Pancreas (tissue), 10 donors: ENCODE measurements around the gene NPC1L1. TPM values are rescaled to one million over a fixed set of nuclear protein-coding genes. Genes with fewer than 3 reads are reported as not detected.

Experiments
- ATAC-seq, 4 donors: fragments of 200-7000 bp; cut with Tn5 transposase; one replicate each; pipeline versions ENCODE4 v1.8.0 to v1.9.1; 2020; ENCODE audit warnings: mild to moderate bottlenecking in 4 of 4, moderate library complexity in 4 of 4
- DNase-seq, 6 donors: peaks; one replicate each; pipeline ENCODE4 v3.0.0-alpha.2; 2020
- FAIRE-seq: peaks from 2 replicates; lab custom pipeline; 2012; peaks lifted over from hg19 to GRCh38; lab: Jason Lieb, UNC
- H3K27ac ChIP-seq, 4 donors: fragments of 200-600 bp; sonication (generic); 1 replicate in 3 of 4; 2 replicates in 1 of 4; pipeline versions ENCODE4 v1.5.0 to v1.8.0; 2020
- H3K27me3 ChIP-seq, 4 donors: fragments of 200-600 bp; one replicate each; pipeline ENCODE4 v1.8.0; 2021
- H3K36me3 ChIP-seq, 3 donors: fragments of 200-600 bp; sonication (generic) in 1 of 3; one replicate each; pipeline versions ENCODE4 v1.5.0 to v1.8.0; 2020 to 2021
- H3K4me1 ChIP-seq, 3 donors: fragments of 200-600 bp; one replicate each; pipeline ENCODE4 v1.8.0; 2021
- H3K4me3 ChIP-seq, 4 donors: fragments of 200-600 bp; sonication (generic) in 2 of 4; one replicate each; pipeline versions ENCODE4 v1.5.0 to v1.8.0; 2020 to 2021
- H3K9me3 ChIP-seq, 4 donors: fragments of 200-600 bp; one replicate each; pipeline ENCODE4 v1.8.0; 2021
- WGBS, 2 donors: extraction: QIAGEN DNeasy Blood & Tissue Kit; methylation state at CpG; one replicate each; pipeline ENCODE4 v1.1.7; 2013; 5-methylcytosine and 5-hydroxymethylcytosine counted together
- intact Hi-C, 3 donors: fragments of 100-400 bp; cut with DNase I; formaldehyde crosslinking; loops; one replicate each; pipeline versions ENCODE4 v1.11.1 to v1.14.2; 2022
- polyA plus RNA-seq, 2 donors: library from polyadenylated mRNA; stranded (reverse); fragments of 200-250 nt; gene quantifications; one replicate each; pipeline ENCODE4 v1.2.3, GENCODE V29; 2013
- total RNA-seq, 6 donors: library from RNA; stranded (reverse); fragmentation: NEBNext Ultra II Directional in 4 of 6; extraction: Animal tissue kit (Norgen Biotek cat#: 25700) in 4 of 6; gene quantifications; one replicate each; pipeline versions ENCODE4 v1.2.1 to v1.2.4, GENCODE V29; 2021 to 2023
- TF ChIP-seq, protein P1 (sequence below), 4 donors: fragments of 200-600 bp; sonication (generic) in 3 of 4; IDR thresholded peaks; one replicate each; pipeline versions ENCODE4 v1.5.0 to v1.8.0; 2021; ENCODE audit warnings: antibody characterized with exemption in 4 of 4
- donor health status: healthy with polysubstance abuse.
- donor health status: DM: no; HTN: no; CAD: no; lungs with moderate emphysema.
- donor health status: DM: no; HTN: no; CAD: no.
- donor health status: control.
- donor health status: control.
- donor health status: Bipolar disorder and iron deficiency.
- donor health status: DM: yes; HTN: yes; CAD: no.
- donor health status: DM: no; HTN: no; CAD: no.
- donor health status: DM: no; HTN: no; CAD: no.
- donor health status: DM: yes; HTN: yes; CAD: no.

The NPC1L1 gene
- total and polyA plus RNA-seq, 8 donors = 0.20 to 3.4 (median 0.62) TPM

DNA sequence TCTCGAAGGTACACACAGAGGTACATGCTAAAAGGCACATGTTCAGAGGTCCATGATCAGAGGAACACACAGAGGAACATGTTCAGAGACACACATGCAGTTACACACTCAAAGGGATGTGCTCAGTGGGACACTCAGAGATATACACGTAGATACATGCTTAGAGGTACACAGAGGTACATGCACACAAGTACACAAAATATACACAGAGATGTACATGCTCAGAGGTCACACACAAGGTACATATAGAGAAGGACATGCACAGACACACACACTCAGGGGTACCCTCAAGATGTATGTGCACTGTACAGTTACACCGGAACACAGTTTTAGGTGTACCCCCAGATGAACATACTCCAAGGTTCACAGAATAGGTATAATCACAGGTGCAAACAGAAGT, 18.8 kb downstream of the NPC1L1 start:
- DNase-seq (no peak), ATAC-seq (no peak), FAIRE-seq (no peak)
- Histone ChIP-seq H3K36me3 (no peaks in the 10 kb centered on the region), H3K4me1 (no peaks in the 10 kb centered on the region), H3K27me3 (no peaks in the 10 kb centered on the region), H3K4me3 (no peak overlapping the region), H3K27ac (no peak overlapping the region), H3K9me3 (no peaks in the 10 kb centered on the region)
- 77 to 86% methylated on average over 3 of the region's 3 CpGs for WGBS, 2 donors
- intact Hi-C loops = no loop called here
- TF ChIP-seq, protein P1, sequence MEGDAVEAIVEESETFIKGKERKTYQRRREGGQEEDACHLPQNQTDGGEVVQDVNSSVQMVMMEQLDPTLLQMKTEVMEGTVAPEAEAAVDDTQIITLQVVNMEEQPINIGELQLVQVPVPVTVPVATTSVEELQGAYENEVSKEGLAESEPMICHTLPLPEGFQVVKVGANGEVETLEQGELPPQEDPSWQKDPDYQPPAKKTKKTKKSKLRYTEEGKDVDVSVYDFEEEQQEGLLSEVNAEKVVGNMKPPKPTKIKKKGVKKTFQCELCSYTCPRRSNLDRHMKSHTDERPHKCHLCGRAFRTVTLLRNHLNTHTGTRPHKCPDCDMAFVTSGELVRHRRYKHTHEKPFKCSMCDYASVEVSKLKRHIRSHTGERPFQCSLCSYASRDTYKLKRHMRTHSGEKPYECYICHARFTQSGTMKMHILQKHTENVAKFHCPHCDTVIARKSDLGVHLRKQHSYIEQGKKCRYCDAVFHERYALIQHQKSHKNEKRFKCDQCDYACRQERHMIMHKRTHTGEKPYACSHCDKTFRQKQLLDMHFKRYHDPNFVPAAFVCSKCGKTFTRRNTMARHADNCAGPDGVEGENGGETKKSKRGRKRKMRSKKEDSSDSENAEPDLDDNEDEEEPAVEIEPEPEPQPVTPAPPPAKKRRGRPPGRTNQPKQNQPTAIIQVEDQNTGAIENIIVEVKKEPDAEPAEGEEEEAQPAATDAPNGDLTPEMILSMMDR (IDR thresholded peaks at IDR 0.05) = no peak

DNA sequence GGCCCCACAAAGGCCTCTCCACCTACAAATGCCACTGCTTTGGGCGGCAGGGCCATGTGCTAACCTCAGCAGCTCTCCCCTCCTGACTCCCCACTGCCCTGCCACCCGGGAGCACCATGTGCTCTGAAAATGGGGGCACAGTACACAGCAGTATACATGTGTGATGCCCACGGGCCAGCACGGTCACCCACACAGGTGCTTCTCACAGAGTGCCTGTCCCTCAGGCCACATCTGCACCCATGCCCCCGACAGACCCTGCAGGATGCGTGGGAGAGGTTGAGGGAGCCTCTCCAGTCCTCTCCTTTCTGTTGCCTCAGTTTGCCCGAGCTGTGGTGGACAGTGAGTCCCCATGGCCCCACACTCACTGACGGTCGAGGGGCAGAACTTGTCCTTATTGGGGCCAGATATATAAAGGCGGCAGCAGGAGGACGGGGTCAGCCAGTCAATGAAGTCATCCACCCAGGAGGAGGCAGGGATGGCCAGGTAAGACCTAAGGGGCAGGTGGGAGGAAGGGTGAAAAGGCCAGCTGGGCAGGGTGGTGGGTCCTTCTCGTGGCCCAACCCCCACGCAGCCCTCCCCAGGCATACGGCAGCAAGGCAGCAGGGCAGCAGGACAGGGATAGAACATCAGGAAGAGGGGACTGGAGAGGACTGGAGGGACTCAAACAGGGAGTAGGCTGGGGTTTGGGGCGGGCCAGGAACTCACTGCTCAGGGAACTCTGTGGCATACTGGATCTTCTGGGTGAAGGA, 19.6 kb downstream of the NPC1L1 start:
- intact Hi-C loops = no loop called here
- WGBS, 2 donors = 68 to 71% methylated on average over 14 to 15 of the region's 15 CpGs
- no peak overlapping the region for H3K4me3 ChIP-seq
- FAIRE-seq (no peak), ATAC-seq (no peak), DNase-seq (peak in 1 of 6 donors; percentile 41)
- no peaks in the 10 kb centered on the region for H3K9me3 ChIP-seq
- TF ChIP-seq, protein P1 (IDR thresholded peaks at IDR 0.05) = no peak
- no peaks in the 10 kb centered on the region for H3K4me1 ChIP-seq
- H3K36me3 ChIP-seq = no peaks in the 10 kb centered on the region
- no peaks in the 10 kb centered on the region for H3K27me3 ChIP-seq
- no peak overlapping the region for H3K27ac ChIP-seq

DNA sequence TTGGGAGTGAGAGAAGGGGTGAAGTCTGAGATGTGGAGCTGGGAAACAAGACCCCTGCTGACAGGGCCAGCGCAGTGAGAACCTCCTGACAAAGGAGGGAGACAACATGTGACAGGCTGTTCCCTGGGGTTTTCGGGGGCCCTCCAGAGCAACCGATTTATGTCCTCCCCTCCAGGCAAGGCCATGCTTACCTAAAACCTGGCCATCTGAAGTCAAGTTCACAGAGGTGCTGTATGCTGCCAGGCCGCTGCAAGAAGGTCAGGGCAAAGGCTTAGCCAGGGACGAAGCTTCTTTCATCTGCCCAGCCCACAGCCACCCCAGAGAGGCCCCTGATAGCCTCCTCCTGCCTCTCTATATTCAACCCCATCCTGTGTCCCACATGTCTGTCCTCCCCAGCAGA, 20.6 kb downstream of the NPC1L1 start:
- TF ChIP-seq, protein P1 (IDR thresholded peaks at IDR 0.05) = no peak
- H3K36me3 ChIP-seq = no peaks in the 10 kb centered on the region
- no peaks in the 10 kb centered on the region for H3K9me3 ChIP-seq
- no peaks in the 10 kb centered on the region for H3K4me1 ChIP-seq
- no peak overlapping the region for H3K27ac ChIP-seq
- DNase-seq (no peak), ATAC-seq (no peak), FAIRE-seq (no peak)
- no peaks in the 10 kb centered on the region for H3K27me3 ChIP-seq
- intact Hi-C loops = no loop called here
- H3K4me3 ChIP-seq = no peak overlapping the region
- 77 to 82% methylated on average over 5 of the region's 5 CpGs for WGBS, 2 donors

DNA sequence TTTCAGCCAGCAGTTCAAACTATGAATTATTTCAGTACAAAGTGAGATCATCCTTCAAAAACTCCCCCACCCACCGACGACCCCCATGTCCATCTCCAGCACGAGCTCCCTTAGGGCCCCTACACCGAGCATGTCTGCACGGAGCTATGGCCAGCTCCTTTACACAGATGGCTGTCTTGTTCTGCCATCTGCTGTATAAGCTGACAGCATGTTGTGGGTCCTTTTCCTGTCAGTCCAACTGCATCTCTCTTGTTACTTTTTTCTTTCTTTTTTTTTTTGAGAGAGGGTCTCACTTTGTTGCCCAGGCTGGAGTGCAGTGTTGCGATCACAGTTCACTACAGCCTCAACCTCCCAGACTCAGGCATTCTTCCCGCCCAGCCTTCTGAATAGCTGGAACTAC, 21.6 kb downstream of the NPC1L1 start:
- no peaks in the 10 kb centered on the region for H3K9me3 ChIP-seq

DNA sequence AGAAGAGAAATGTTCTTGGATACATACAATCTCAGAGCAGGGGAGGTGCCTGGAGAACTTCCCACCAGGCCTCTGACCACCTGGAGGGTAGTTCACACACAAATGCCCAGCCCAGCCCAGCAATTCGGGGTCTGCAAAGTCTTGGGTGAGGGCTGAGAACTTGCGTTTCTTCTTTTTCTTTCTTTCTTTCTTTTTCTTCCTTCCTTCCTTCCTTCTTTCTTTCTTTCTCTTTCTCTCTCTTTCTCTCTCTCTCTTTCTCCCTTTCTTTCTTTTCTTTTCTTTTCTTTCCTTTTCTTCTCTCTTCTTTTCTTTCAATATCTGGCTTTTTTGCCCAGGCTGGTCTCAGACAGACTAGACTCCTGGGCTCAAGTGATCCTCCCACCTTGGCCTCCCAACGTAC, 22.4 kb downstream of the NPC1L1 start:
- TF ChIP-seq, protein P1 (IDR thresholded peaks at IDR 0.05) = no peak
- Histone ChIP-seq H3K4me3 (no peak overlapping the region), H3K27ac (no peak overlapping the region), H3K27me3 (no peaks in the 10 kb centered on the region), H3K4me1 (no peaks in the 10 kb centered on the region), H3K36me3 (no peaks in the 10 kb centered on the region), H3K9me3 (no peaks in the 10 kb centered on the region)
- WGBS, 2 donors = 70 to 76% methylated on average over 3 of the region's 3 CpGs
- no peak for ATAC-seq
- no peak for DNase-seq
- intact Hi-C loops = no loop called here
- FAIRE-seq = no peak

More for the DNA sequence above, 21.6 kb downstream of the NPC1L1 start:
- FAIRE-seq (no peak), ATAC-seq (no peak), DNase-seq (no peak)
- intact Hi-C loops = no loop called here
- Histone ChIP-seq H3K27me3 (no peaks in the 10 kb centered on the region), H3K27ac (no peak overlapping the region), H3K36me3 (no peaks in the 10 kb centered on the region), H3K4me1 (no peaks in the 10 kb centered on the region), H3K4me3 (no peak overlapping the region)
- WGBS, 2 donors = 66 to 75% methylated on average over 7 of the region's 7 CpGs
- TF ChIP-seq, protein P1 (IDR thresholded peaks at IDR 0.05) = no peak
